GM21529 (cell line): Measurements from ENCODE around the gene TMTC2.

Source experiments
- ATAC-seq: cut with Tn5 transposase; IDR thresholded peaks from one replicate; pipeline ENCODE4 v1.9.1; 2021; ENCODE audit not compliant: unreplicated experiment

TMTC2 gene

GRCh38 chr12:82942991-82943401 is 256.3 kb downstream of the TMTC2 start:
- ATAC-seq = no peak

GRCh38 chr12:82948491-82948890 is 261.8 kb downstream of the TMTC2 start:
- no peak for ATAC-seq

GRCh38 chr12:82950356-82950755 is 263.6 kb downstream of the TMTC2 start:
- no peak for ATAC-seq

GRCh38 chr12:82952946-82953345 is 266.2 kb downstream of the TMTC2 start:
- ATAC-seq = no peak

GRCh38 chr12:82953397-82953796 is 266.7 kb downstream of the TMTC2 start:
- ATAC-seq = no peak

GRCh38 chr12:82954064-82954463 is 267.4 kb downstream of the TMTC2 start:
- no peak for ATAC-seq

- ATAC-seq = no peak
Observed at GRCh38 chr12:82954572-82954971, 267.9 kb downstream of the TMTC2 start.

- no peak for ATAC-seq
Observed at GRCh38 chr12:82955043-82955442, 268.3 kb downstream of the TMTC2 start.

- ATAC-seq = no peak
Observed at GRCh38 chr12:82958966-82959365, 272.3 kb downstream of the TMTC2 start.

- no peak for ATAC-seq
Observed at GRCh38 chr12:82959821-82960220, 273.1 kb downstream of the TMTC2 start.

- no peak for ATAC-seq
Observed at GRCh38 chr12:82961835-82962234, 275.1 kb downstream of the TMTC2 start.

- no peak for ATAC-seq
Observed at GRCh38 chr12:82963956-82964355, 277.2 kb downstream of the TMTC2 start.

- no peak for ATAC-seq
Observed at GRCh38 chr12:82964446-82964845, 277.7 kb downstream of the TMTC2 start.

- ATAC-seq = no peak
Observed at GRCh38 chr12:82966001-82966559, 279.4 kb downstream of the TMTC2 start.

GRCh38 chr12:82968631-82969367 is 282.1 kb downstream of the TMTC2 start:
- ATAC-seq = no peak

- ATAC-seq = no peak
Observed at GRCh38 chr12:82970614-82971013, 283.9 kb downstream of the TMTC2 start.

GRCh38 chr12:82971584-82971983 is 284.9 kb downstream of the TMTC2 start:
- ATAC-seq = no peak

GRCh38 chr12:82972624-82973023 is 285.9 kb downstream of the TMTC2 start:
- no peak for ATAC-seq

- ATAC-seq = no peak
Observed at GRCh38 chr12:82973592-82973991, 286.9 kb downstream of the TMTC2 start.

GRCh38 chr12:82981150-82981549 is 294.4 kb downstream of the TMTC2 start:
- ATAC-seq = no peak

- ATAC-seq = no peak
Observed at GRCh38 chr12:82994117-82994516, 307.4 kb downstream of the TMTC2 start.

- ATAC-seq = peak; percentile 62
Observed at GRCh38 chr12:82996168-82996812, 309.6 kb downstream of the TMTC2 start.
